Heart left ventricle (tissue), 16 donors: Measurements from ENCODE around the gene MB21D2. TPM values are rescaled to one million over a fixed set of nuclear protein-coding genes. Genes with fewer than 3 reads are reported as not detected.

Experiments used
- ATAC-seq, 4 donors: fragments of 200-7000 bp; cut with Tn5 transposase; one replicate each; pipeline ENCODE4 v1.9.1; 2020 to 2022; ENCODE audit warnings: moderate library complexity in 4 of 4, mild to moderate bottlenecking in 3 of 4, moderate number of reproducible peaks in 1 of 4
- DNase-seq, 5 donors: peaks; one replicate each; pipeline ENCODE4 v3.0.0-alpha.2; 2020
- H3K27ac ChIP-seq, 12 donors: fragments of 200-600 bp; sonication (generic) in 4 of 12; one replicate each; pipeline versions ENCODE4 v1.5.0 to v1.8.0; 2016 to 2022; ENCODE audit warnings: mild to moderate bottlenecking in 2 of 12
- H3K27me3 ChIP-seq, 9 donors: fragments of 200-600 bp; sonication (generic) in 2 of 9; one replicate each; pipeline versions ENCODE4 v1.5.1 to v1.8.0; 2016 to 2022; ENCODE audit warnings: mild to moderate bottlenecking in 3 of 9
- H3K36me3 ChIP-seq, 9 donors: fragments of 200-600 bp; sonication (generic) in 2 of 9; one replicate each; pipeline versions ENCODE4 v1.5.0 to v1.8.0; 2018 to 2022; ENCODE audit warnings: mild to moderate bottlenecking in 2 of 9
- H3K4me1 ChIP-seq, 12 donors: fragments of 200-600 bp; sonication (generic) in 4 of 12; one replicate each; pipeline versions ENCODE4 v1.5.0 to v1.8.0; 2016 to 2022; ENCODE audit warnings: mild to moderate bottlenecking in 3 of 12
- H3K4me3 ChIP-seq, 12 donors: fragments of 200-600 bp; sonication (generic) in 4 of 12; one replicate each; pipeline versions ENCODE4 v1.5.0 to v1.8.0; 2017 to 2022; ENCODE audit warnings: mild to moderate bottlenecking in 9 of 12, moderate library complexity in 4 of 12
- H3K9me3 ChIP-seq, 12 donors: fragments of 200-600 bp; sonication (generic) in 4 of 12; one replicate each; pipeline versions ENCODE4 v1.5.0 to v1.8.0; 2016 to 2022; ENCODE audit warnings: mild to moderate bottlenecking in 1 of 12
- CTCF ChIP-seq, 12 donors: fragments of 200-600 bp; sonication (generic) in 4 of 12; IDR thresholded peaks; one replicate each; pipeline versions ENCODE4 v1.5.0 to v1.8.0; 2018 to 2022; ENCODE audit warnings: antibody characterized with exemption in 12 of 12, mild to moderate bottlenecking in 5 of 12
- POLR2A ChIP-seq, 2 donors: fragments of 450-650 bp; IDR thresholded peaks; one replicate each; pipeline ENCODE4 v1.6.1; 2017; ENCODE audit warnings: antibody characterized with exemption in 2 of 2, mild to moderate bottlenecking in 2 of 2, moderate library complexity in 2 of 2
- WGBS, 4 donors: extraction: QIAGEN DNeasy Blood & Tissue Kit in 2 of 4; methylation state at CpG; one replicate each; pipeline versions ENCODE4 v1.1.5 to v1.1.7; 2013 to 2018; 5-methylcytosine and 5-hydroxymethylcytosine counted together
- intact Hi-C, 10 donors: fragments of 100-400 bp; cut with DNase I; formaldehyde crosslinking; loops; one replicate each; pipeline versions ENCODE4 v1.11.1 to v1.14.2; 2022
- polyA plus RNA-seq, 2 donors: library from polyadenylated mRNA; stranded (reverse); fragments of 200-250 nt; gene quantifications; one replicate each; pipeline ENCODE4 v1.2.3, GENCODE V29; 2013
- total RNA-seq, 9 donors: library from RNA; depleted of rRNA in 2 of 9; stranded (reverse); fragments of >200 nt in 2 of 9; fragmentation: NEBNext Ultra II Directional in 3 of 9; extraction: Animal tissue kit (Norgen Biotek cat#: 25700) in 3 of 9; gene quantifications; one replicate each; pipeline versions ENCODE4 v1.1.0 to v1.2.4, GENCODE V29; 2016 to 2023
- donor health status: ischemic (EF 13 %, LVEDD 7.1; RV severe dilation, severe dysfunction).
- donor health status: healthy with polysubstance abuse.
- donor health status: DM: no; HTN: yes; CAD: no.
- donor health status: DM: no; HTN: no; CAD: no.
- donor health status: ischemic (EF 25% LVEDD 6.9; RV normal size, moderate dysfunction).
- donor health status: ischemic (EF 25% LVEDD 5.7; RV mildly dilated, moderate dysfunction).
- donor health status: healthy.
- donor health status: DM: yes; HTN: yes; CAD: no.
- donor health status: ischemic (EF 35%, LVEDD 5.7; RV mildly dilated, moderate dysfunction).
- donor health status: nonischemic (EF 11% LVEDD 7.7; RV severe dilation, severe dysfunction).
- donor health status: DM: yes; HTN: yes; CAD: no.
- donor health status: PGD.
- donor health status: ischemic (EF 29% LVEDD 5.4; RV normal size, mild dysfunction).
- donor health status: nonischemic (EF 23%, LVEDD 6.1; RV moderate dilation, normal function).

Gene MB21D2
- total and polyA plus RNA-seq, 11 donors: 0.91 to 5.0 (median 3.1) TPM

- no peak for TF ChIP-seq POLR2A (IDR thresholded peaks at IDR 0.05)
- TF ChIP-seq CTCF (IDR thresholded peaks at IDR 0.05): no peak
- Histone ChIP-seq H3K4me3 (no peak overlapping the region), H3K9me3 (no peaks in the 10 kb centered on the region), H3K27me3 (no peaks in the 10 kb centered on the region), H3K36me3 (no peaks in the 10 kb centered on the region), H3K27ac (no peak overlapping the region), H3K4me1 (no peaks in the 10 kb centered on the region)
- ATAC-seq (no peak), DNase-seq (no peak)
- 42 to 83% (median 77%) methylated on average over 2 of the region's 2 CpGs for WGBS, 4 donors
- intact Hi-C loops: no loop called here
These were observed 166.5 kb downstream of the MB21D2 start for GRCh38 chr3:192751148-192751547.

DNA sequence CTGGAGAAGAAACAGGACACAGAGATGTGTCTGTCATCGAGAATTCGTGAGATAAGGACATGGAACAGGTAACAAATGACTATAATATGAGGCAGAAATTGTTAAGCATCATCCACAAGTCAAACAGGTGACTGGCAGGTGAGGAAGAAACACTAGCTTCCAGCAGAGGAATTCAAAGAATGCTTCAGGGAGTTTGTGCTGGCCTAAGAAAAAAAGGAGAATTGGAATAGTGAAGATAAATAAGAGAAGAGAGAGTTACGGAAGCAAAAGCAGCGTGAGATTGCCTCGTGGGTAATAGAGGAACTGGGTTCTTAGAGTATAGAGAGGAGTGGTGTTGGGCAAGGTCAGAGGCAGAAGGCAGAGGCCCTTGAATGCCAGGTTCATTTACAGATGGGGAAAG, 167.5 kb downstream of the MB21D2 start:
- DNase-seq (no peak), ATAC-seq (no peak)
- Histone ChIP-seq H3K4me1 (no peaks in the 10 kb centered on the region), H3K4me3 (no peak overlapping the region), H3K36me3 (no peaks in the 10 kb centered on the region), H3K27me3 (no peaks in the 10 kb centered on the region), H3K27ac (no peak overlapping the region), H3K9me3 (no peaks in the 10 kb centered on the region)
- 62 to 82% (median 76%) methylated on average over 5 of the region's 5 CpGs for WGBS, 4 donors
- intact Hi-C loops: no loop called here
- TF ChIP-seq POLR2A (IDR thresholded peaks at IDR 0.05) (no peak), CTCF (IDR thresholded peaks at IDR 0.05) (no peak)

DNA sequence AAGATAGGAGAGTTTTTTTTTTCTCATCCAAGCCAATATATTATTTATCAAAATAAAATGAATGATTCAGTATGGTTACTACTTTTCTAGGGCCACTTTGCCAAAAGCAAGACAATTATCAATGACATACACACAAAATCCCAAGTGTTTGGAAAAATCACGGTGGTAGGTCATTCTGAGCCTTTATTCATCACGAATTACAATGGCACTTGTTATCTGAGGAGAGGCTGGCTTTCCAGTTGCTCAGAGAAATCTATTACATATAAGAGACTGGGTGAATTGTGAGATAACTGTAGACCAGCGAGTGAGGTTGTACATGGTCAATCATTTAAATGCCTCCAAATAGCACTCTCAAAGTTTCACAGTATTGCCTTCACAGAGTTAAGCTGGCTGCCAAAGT, 169.9 kb downstream of the MB21D2 start:
- no peak overlapping the region for H3K4me3 ChIP-seq
- no peaks in the 10 kb centered on the region for H3K36me3 ChIP-seq
- H3K27ac ChIP-seq: no peak overlapping the region
- TF ChIP-seq POLR2A (IDR thresholded peaks at IDR 0.05) (no peak), CTCF (IDR thresholded peaks at IDR 0.05) (no peak)
- no peak for DNase-seq
- H3K4me1 ChIP-seq: no peaks in the 10 kb centered on the region
- intact Hi-C loops: no loop called here
- no peaks in the 10 kb centered on the region for H3K27me3 ChIP-seq
- no peaks in the 10 kb centered on the region for H3K9me3 ChIP-seq
- ATAC-seq: no peak
- WGBS, 4 donors: 33 to 57% (median 40%) methylated on average over 3 of the region's 3 CpGs

GRCh38 chr3:192747145-192747544, 170.5 kb downstream of the MB21D2 start:
- DNase-seq (no peak), ATAC-seq (no peak)
- Histone ChIP-seq H3K36me3 (no peaks in the 10 kb centered on the region), H3K4me1 (no peaks in the 10 kb centered on the region), H3K27me3 (no peaks in the 10 kb centered on the region), H3K9me3 (no peaks in the 10 kb centered on the region), H3K4me3 (no peak overlapping the region), H3K27ac (no peak overlapping the region)
- 66 to 81% (median 73%) methylated on average over 1 of the region's 1 CpG for WGBS, 4 donors
- TF ChIP-seq CTCF (IDR thresholded peaks at IDR 0.05): no peak
- no peak for TF ChIP-seq POLR2A (IDR thresholded peaks at IDR 0.05)
- intact Hi-C loops: no loop called here

Other genes starting within 250 kb of the MB21D2 start
- gene FGF12, start 190.3 kb downstream of the MB21D2 start, total RNA-seq: 100 to 1,000 TPM; 118 to 420 (median 265) TPM
- gene FGF12, start 190.3 kb downstream of the MB21D2 start, polyA plus RNA-seq: 100 to 1,000 TPM in 1 of 2 donors, 10 to 100 TPM in 1; 21.8 to 366 TPM